Measurements from ENCODE around the gene NOM1.
"Not testable (repeated sequence)": the region's sequence is repeated elsewhere in the genome, so short reads cannot be mapped to it uniquely, and the experiment has no call there.

The NOM1 gene, protein sequence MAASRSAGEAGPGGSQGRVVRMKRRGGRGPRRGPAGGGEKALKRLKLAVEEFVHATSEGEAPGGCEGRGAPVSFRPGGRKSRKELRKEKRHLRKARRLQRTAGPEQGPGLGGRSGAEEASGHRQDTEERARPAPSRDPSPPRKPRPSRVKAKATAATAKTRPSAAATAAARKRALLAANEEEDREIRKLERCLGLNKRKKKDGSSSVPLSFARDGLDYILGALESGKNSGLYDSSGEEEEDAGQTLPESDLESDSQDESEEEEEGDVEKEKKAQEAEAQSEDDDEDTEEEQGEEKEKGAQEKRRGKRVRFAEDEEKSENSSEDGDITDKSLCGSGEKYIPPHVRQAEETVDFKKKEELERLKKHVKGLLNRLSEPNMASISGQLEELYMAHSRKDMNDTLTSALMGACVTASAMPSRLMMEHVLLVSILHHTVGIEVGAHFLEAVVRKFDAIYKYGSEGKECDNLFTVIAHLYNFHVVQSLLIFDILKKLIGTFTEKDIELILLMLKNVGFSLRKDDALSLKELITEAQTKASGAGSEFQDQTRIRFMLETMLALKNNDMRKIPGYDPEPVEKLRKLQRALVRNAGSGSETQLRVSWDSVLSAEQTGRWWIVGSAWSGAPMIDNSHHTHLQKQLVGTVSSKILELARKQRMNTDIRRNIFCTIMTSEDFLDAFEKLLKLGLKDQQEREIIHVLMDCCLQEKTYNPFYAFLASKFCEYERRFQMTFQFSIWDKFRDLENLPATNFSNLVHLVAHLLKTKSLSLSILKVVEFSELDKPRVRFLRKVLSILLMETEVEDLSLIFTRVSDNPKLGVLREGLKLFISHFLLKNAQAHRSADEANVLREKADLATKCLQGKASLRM

DNA sequence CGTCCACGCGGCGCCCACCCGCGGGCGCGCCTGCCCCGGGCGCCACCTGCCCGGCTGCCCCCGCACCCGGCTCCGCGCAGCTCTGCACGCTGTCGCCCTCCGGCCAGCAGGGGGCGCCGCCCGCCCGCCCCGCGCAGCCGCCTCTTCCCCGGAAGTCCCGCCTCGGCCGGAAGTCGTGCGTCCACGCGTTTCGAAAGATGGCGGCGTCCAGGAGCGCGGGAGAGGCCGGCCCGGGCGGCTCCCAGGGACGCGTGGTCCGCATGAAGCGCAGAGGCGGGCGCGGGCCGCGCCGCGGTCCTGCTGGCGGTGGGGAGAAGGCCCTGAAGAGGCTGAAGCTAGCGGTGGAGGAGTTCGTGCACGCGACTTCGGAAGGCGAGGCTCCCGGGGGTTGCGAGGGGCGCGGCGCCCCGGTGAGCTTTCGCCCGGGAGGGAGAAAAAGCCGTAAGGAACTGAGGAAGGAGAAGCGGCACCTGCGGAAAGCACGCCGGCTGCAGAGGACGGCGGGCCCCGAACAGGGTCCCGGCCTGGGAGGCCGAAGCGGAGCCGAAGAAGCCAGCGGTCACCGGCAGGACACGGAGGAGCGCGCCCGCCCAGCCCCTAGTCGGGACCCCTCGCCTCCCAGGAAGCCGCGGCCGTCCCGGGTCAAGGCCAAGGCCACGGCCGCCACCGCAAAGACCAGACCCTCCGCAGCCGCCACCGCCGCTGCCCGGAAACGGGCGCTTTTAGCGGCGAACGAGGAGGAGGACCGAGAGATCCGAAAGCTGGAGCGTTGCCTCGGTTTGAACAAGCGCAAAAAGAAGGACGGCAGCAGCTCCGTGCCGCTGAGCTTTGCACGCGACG lies at the start of gene NOM1:
Gene NOM1 (plus strand): TSS at position 172 of the 840 bp plus-strand sequence. CDS start 26 bp downstream, at position 198.
- DNase-seq = peak; percentile 90

DNA sequence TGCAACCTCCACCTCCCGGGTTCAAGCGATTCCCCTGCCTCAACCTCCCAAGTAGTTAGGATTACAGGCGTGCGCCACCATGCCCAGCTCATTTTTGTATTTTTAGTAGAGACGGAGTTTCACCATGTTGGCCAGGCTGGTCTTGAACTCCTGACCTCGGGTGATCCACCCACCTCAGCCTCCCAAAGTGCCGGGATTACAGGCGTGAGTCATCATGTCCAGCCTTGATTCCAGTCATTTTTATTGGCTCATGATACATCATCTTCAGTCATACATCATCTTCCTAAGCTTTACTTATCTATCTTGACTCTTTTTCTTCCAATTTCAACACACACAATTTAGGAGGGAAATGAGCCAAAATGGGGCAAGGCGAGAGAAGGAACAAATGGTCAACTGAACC lies 49.4 kb upstream of the NOM1 start:
- not testable (repeated sequence) for DNase-seq

DNA sequence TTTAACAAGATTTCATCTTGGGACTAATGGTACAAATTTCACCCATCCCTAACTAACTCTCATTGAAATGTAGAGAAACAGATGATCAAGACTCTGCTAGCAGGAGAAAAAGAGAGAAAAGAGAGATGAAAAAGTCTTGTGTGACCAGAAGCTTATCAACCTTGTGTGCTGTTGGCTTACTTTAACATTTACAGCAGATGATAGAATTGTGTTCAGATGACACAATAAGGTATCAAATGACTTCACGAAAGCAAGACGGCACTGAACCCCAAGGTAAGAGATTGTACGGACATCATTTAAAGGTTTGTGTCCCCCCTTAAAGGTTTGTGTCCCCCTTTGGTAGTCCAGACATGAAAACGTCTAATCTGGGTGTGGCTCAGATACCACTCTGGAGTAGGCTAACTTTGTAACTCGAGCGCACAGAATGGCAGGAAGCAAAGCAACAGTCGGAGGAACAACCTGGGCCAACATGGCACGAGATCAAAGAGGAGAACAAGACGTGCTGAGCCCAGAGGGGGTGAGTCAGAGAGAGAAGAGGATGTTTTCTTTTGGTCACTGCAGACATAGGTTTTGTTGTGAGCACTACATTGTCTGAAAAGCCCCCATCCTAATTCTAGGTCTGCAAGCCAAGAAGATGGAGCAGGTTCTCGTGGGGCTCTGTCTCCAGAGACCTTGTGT lies 46.1 kb upstream of the NOM1 start:
- DNase-seq = no peak

DNA sequence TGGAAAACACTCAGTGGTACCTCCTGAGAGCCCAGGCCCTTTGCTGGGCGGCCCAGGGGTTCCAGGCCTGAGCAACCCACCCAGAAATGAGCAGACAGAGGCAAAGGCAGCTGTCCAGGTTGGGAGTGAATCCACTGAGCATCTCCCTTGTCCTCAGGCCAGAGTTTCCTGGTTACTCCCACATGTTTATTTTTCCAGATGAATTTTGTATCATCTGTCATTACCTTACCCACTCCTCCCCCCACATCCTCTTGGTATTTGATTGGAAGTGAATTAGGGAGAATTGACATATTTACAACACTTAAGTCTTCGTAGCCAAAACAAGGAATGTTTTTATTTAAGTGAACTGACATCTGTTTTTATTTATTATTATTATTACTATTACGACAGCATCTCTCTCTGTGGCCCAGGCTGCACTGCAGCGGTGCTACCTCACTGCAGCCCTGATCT lies 43.3 kb upstream of the NOM1 start:
- DNase-seq = no peak

DNA sequence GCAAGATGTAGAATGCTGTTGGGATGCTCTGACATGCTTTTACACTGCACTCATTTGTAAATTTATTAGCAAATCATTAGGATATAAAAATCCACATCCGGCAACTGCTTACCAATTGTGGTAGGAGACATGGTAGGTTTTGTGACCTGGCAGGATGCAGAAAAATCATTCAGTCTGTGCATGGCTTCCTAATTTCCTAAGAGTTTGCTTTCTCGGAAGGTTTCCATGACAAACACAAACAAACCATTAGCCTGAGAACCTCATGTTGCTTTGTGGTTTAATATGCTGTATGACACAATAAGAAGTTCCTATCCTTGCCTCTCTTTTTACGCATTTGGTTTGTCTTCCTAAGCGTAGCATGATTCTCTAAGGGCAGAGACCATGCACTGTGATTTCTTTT lies 41.9 kb upstream of the NOM1 start:
- DNase-seq = no peak

DNA sequence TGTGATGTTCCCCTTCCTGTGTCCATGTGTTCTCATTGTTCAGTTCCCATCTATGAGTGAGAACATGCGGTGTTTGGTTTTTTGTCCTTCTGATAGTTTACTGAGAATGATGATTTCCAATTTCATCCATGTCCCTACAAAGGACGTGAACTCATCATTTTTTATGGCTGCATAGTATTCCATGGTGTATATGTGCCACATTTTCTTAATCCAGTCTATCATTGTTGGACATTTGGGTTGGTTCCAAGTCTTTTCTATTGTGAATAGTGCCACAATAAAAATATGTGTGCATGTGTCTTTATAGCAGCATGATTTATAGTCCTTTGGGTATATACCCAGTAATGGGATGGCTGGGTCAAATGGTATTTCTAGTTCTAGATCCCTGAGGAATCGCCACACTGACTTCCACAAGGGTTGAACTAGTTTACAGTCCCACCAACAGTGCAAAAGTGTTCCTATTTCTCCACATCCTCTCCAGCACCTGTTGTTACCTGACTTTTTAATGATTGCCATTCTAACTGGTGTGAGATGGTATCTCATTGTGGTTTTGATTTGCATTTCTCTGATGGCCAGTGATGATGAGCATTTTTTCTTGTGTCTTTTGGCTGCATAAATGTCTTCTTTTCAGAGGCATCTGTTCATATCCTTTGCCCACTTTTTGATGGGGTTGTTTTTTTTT lies 39.8 kb upstream of the NOM1 start:
- not testable (repeated sequence) for DNase-seq

DNA sequence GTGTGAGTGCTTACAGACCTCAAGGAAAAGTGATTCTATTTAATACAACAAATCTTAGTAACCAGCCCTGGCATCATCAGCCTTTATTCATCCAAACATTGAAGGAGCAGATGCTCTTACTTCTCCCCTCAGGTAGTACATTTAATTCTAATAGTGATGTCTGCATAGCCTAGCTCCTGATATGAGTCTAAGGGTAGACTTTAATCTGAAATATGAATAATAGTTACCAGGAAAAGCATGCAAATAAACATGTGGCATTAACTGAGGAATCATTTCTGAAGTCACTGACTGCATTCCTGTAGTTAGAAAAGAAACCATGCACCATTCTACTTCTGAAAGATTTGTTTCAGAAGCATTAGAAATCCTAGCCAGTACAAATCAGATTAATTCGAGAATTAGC lies 30.9 kb upstream of the NOM1 start:
- DNase-seq = no peak

DNA sequence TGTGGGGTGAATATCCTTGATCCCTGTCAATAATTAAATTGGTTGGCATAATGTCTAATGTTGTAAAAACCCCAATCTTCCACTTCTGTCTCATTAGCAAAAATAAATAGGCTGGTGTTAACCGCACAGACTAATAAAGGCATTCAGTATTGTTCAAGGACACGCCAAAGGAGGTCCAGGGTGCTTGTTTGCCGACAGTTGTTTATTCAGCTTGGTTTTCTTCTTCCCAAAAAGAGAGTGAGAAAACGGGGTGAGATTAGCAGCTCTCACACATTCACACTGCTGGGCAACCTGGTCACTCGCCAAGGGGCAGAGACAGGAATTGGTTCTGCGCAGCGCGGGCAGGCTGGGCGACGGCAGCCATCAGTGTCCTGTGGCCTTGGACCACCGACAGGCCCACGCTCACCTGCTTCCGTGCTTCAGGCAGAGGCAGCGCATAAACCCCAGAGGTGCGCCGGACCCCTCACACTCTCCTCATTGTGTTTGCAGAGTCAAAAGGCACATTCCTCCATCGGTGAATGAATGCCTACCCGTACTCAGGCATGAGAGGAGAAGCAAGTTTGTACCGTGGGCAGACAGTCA lies 30.3 kb upstream of the NOM1 start:
- no peak for DNase-seq

DNA sequence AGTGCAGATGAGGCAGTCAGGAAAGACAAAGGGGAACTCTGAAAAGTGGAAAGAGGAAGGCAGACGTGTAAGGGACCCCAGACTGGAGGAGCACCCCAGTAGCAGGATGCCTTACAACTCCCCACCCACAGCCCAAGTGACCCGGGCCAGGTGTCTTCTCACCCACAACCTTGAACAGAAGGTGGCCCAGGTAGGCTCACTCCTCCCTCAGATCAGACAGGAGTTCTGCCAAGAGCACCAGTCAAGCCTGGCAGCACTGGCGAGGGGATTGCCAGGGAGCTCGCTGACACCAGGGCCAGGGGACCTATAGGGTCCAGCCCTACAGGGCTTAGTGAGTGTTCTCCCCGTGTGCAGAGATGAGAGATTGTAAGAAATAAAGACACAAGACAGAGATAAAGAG lies 29.4 kb upstream of the NOM1 start:
- no peak for DNase-seq

DNA sequence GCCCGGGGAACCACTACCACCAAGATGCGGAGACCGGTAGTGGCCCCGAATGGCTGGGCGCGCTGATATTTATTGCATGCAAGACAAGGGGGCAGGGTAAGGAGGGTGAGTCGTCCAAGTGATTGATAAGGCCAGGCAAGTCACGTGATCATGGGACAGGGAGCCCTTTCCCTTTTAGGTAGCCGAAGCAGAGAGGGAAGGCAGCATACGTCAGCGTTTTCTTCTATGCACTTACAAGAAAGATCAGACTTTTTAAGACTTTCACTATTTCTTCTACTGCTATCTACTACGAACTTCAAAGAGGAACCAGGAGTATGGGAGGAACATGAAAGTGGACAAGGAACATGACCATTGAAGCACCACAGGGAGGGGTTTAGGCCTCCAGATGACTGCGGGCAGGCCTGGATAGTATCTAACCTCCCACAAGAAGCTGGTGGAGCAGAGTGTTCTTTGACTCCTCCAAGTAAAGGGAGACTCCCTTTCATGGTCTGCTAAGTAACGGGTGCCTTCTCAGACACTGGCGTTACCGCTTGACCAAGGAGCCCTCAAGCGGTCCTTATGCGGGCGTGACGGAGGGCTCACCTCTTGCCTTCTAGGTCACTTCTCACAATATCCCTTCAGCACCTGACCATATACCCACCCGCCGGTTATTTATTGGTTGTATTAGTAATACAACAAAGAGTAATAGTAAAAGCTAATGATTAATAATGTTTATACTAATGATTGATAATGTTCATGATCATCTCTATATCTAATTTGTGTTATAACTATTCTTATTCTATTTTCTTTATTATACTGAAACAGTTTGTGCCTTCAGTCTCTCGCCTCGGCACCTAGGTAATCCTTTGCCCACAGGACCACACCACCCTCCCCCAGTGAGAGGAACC lies 28.8 kb upstream of the NOM1 start:
- DNase-seq = not testable (repeated sequence)

DNA sequence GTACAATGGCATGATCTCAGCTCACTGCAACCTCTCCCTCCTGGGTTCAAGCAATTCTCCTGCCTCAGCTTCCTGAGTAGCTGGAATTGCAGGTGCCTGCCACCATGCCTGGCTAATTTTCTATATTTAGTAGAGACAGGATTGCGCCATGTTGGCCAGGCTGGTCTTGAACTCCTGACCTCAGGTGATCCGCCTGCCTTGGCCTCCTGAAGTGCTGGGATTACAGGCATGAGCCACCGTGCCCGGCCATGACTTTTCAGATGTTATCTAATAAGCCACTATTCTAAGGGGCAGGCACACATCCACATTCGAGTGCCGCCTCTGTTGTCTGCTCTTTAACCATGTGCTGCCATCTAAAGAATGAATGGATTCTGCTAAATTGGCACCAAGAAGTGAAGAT lies 27.2 kb upstream of the NOM1 start:
- DNase-seq = not testable (repeated sequence)

DNA sequence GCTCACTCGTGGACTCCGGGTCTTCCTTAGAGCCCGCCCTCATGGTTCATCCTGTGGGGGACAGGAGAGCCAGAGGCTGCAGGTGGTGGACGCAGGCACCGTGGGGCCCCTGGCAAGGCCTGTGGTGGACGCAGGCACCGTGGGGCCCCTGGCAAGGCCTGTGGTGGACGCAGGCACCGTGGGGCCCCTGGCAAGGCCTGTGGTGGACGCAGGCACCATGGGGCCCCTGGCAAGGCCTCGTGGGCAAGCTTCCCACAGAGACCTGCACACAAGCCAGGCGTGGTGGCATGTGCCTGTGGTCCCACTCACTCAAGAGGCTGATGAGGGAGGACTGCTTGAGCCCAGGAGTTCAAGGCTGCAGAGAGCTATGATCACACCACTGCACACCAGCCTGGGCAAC lies 23.7 kb upstream of the NOM1 start:
- not testable (repeated sequence) for DNase-seq

DNA sequence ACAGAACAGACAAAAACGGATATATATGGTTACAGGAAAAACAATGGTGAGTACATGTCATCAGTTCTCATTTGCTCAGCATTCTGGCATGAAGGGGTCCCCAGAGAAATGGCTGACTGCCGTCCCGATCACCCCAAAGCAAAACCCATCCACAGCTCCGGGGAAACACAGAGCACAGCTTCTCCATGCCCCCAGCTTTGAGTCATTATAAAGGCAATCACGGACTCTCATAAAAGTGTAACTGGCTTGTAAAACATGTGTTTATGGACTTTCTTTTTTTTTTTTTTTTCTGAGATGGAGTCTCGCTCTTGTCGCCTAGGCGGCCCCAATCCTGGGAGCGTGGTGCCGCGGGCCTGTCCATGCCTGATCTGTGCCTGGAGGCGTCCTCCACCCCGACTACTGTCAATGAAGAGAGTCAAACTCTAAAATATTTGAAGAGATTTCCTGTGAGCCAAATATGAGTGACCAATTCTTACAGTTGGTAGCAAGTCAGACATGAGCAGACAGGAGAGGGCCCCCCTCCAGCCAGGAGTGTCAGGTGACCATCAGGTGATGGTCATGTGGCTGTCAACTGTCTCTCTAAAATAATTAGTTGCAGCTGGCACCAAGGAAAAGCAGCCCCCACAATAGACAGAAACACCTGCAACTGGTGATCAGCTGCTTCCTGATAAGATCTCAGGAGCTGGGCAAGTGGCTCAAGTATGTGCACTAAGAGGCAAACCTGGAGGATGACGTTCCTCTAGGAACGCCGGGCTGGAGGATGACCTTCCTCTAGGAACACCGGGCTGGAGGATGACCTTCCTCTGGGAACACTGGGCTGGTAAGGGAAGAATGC lies 21.7 kb upstream of the NOM1 start:
- no peak for DNase-seq

DNA sequence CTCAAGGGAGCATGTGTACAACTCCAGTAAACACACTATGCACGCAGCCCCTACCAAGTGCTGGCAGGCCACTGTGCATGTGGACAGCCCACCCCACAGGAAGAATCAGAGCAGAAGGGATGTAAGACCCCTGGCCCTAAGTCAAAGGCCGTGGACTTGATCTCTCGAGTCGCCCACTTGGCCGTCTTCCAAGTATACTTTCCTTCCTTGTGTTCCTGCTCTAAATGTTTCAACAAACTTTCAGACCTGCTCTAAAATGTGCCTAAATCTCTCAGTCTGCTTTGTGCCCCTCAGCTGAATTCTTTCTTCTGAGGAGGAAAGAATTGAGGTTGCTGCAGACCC lies 21.1 kb upstream of the NOM1 start:
- no peak for DNase-seq

DNA sequence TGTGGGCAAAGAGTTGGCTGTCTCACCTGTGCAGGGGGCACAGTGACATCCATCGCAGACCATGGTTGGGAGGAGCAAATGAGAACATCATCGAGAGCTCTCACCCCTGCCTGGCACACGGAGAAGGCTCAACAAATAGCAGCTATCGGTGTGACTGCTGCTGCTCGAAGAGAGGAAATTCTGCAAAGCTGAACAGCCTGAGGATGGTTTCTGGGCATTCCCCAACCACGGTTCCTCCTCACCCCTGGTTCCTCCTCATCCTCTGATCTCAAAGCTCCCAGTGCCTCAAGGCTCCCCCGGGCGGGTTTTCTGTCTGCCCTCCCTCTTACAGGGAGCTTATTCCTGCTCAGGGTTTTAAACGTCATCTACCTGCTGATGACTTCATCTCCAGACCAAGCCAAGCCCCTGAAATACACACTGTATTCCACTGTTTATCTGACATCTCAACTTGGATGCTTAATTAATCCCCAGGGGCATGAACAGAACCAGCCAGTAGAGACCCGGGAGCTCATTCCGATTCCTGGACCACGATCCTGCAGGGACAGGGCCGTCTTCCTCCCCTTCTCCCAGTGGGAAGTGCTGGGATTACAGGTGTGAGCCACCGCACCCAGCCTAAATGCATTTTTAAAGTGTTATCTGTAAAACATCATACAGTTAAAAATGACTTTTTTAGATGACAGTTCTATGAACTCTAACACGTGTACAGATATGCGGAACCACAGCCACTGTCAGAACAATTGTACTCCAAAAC lies 19.5 kb upstream of the NOM1 start:
- DNase-seq = no peak

DNA sequence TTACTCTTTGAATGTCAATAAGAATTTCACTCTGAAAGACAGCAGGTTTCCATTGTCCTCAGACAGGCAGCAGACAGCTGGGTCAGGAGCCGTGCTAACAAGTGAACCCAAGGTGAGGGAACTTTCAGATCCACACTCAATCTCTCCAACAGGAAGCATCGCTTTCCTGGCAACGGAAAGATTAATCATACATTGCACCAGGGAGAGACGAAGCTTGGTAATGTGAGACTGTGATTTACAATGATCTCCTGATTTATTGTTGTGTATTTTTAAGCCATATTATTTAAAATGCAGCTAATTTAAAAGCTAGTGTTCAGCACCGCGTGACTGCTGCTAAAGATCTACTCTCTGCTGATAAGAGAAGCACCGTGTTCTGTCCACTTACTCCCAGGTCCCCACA lies 17.5 kb upstream of the NOM1 start:
- DNase-seq = no peak

DNA sequence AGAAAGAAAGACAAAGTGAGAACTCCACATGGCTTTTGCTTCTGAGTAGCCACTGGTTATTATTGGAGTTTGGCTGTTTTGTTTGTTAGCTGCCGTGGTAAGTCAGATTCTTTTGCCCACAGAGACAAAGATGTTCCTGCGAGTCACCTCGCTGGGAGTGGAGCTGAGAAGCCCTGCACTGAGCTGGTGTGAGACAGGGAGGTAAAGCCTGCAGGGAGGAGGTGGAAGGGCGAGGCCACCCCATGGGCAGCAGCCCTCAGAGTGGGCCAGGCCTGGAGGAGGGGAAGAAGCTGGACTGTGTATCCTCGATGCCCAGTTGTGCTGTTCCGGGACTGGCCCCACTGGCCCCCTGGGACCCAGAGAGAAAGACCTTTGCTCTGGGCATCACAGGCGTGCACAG lies 14.3 kb upstream of the NOM1 start:
- DNase-seq = no peak

DNA sequence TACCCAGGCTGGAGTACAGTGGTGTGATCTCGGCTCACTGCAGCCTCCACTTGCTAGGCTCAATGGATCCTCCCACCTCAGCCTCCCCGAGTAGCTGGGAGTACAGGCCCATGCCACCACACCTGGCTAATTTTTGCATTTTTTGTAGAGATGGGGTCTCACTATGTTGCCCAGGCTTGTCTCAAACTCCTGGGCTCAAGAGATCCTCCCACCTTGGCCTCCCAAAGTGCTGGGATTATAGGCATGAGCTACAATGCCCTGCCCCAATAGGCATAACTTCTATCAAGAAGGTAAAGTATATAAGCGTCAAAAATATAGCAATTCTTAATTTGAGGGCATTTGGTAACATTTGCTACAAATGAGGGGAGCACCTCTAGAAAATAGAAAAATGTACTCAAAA lies 12.7 kb upstream of the NOM1 start:
- not testable (repeated sequence) for DNase-seq
